ENCODE results near the gene HLCS.
A peak's percentile ranks its signal among the peaks of the same experiment; 100 is the strongest.

The HLCS gene

GRCh38 chr21:36985751-36986594, 19.5 kb upstream of the HLCS start:
- DNase-seq, result no peak

GRCh38 chr21:36981977-36982700, 15.7 kb upstream of the HLCS start:
- DNase-seq, result no peak

GRCh38 chr21:36981049-36981391, 14.6 kb upstream of the HLCS start:
- peak in 1 of 58 donors; percentile 6 for DNase-seq

GRCh38 chr21:36980280-36981048, 14.0 kb upstream of the HLCS start:
- DNase-seq, result peak in 18 of 58 donors; percentile 3 to 48 (median 18)

GRCh38 chr21:36976882-36977651, 10.6 kb upstream of the HLCS start:
- DNase-seq, result peak in 7 of 58 donors; percentile 2 to 30 (median 9)

- DNase-seq, result no peak
Observed at GRCh38 chr21:36976228-36976861, 9.9 kb upstream of the HLCS start.

GRCh38 chr21:36974851-36975192, 8.4 kb upstream of the HLCS start:
- DNase-seq, result no peak

- DNase-seq, result no peak
Observed at GRCh38 chr21:36973986-36974850, 7.7 kb upstream of the HLCS start.

GRCh38 chr21:36968976-36969375, 2.5 kb upstream of the HLCS start:
- no peak for DNase-seq

GRCh38 chr21:36968414-36968813, 1.9 kb upstream of the HLCS start:
- DNase-seq, result no peak

- DNase-seq, result peak in 10 of 58 donors; percentile 10 to 60 (median 42)
Observed at GRCh38 chr21:36966821-36967768, 626 bp upstream of the HLCS start.

- DNase-seq, result peak in 1 of 58 donors; percentile 28
Observed at GRCh38 chr21:36965720-36966065, 776 bp downstream of the HLCS start.

GRCh38 chr21:36964827-36965719, 1.4 kb downstream of the HLCS start:
- DNase-seq, result no peak

GRCh38 chr21:36964398-36964797, 2.1 kb downstream of the HLCS start:
- no peak for DNase-seq

- DNase-seq, result no peak
Observed at GRCh38 chr21:36962098-36962780, 4.2 kb downstream of the HLCS start.

- DNase-seq, result peak in 12 of 58 donors; percentile 6 to 53 (median 22)
Observed at GRCh38 chr21:36960676-36961284, 5.7 kb downstream of the HLCS start.
